CD4-positive, alpha-beta memory T cell (primary cell): ENCODE data around the gene ADAMTSL3. TPM values are rescaled to one million over a fixed set of nuclear protein-coding genes. Genes with fewer than 3 reads are reported as not detected.

ENCODE experiments used
- CTCF ChIA-PET: fragments of 350-600 bp; sonication (Branson Sonifier 250); formaldehyde crosslinking; loops from one replicate; lab custom pipeline; 2021; ENCODE audit warnings: inconsistent platforms; ENCODE audit not compliant: partially characterized antibody; lab: Charles Lee
- POLR2A ChIA-PET: fragments of 350-600 bp; sonication (Branson Sonifier 250); formaldehyde crosslinking; loops from one replicate; lab custom pipeline; 2021; ENCODE audit not compliant: partially characterized antibody; lab: Charles Lee
- DNase-seq, 5 donors: peaks; one replicate each; pipeline versions ENCODE4 v3.0.0 to v3.0.0-alpha.2; 2020 to 2022; ENCODE audit warnings: mixed read lengths in 1 of 5
- H3K27ac ChIP-seq: one replicate; pipeline ENCODE4 v1.7.0; 2013; ENCODE audit warnings: low read depth, low read length
- H3K27me3 ChIP-seq: 2 replicates; pipeline ENCODE4 v1.7.0; 2013; ENCODE audit warnings: mild to moderate bottlenecking, low read length, moderate library complexity; ENCODE audit not compliant: insufficient read depth
- H3K36me3 ChIP-seq: 2 replicates; pipeline ENCODE4 v1.7.0; 2013; ENCODE audit warnings: mild to moderate bottlenecking, low read length, moderate library complexity; ENCODE audit not compliant: insufficient read depth
- H3K4me1 ChIP-seq: 2 replicates; pipeline ENCODE4 v1.7.0; 2013; ENCODE audit warnings: mild to moderate bottlenecking, low read length, moderate library complexity; ENCODE audit not compliant: insufficient read depth
- H3K4me3 ChIP-seq, 2 donors: one replicate each; pipeline ENCODE4 v1.7.0; 2013; ENCODE audit warnings: low read length in 2 of 2, mild to moderate bottlenecking in 1 of 2
- H3K9me3 ChIP-seq, 2 donors: one replicate each; pipeline ENCODE4 v1.7.0; 2013; ENCODE audit warnings: low read length in 2 of 2, control low read depth in 1 of 2; ENCODE audit not compliant: control insufficient read depth in 1 of 2
- H3K27ac Mint-ChIP-seq, 7 donors: one replicate each; pipeline ENCODE4 v1.8.0; 2020 to 2021; ENCODE audit warnings: mixed read lengths in 7 of 7, mild to moderate bottlenecking in 6 of 7, inconsistent platforms in 3 of 7, moderate library complexity in 3 of 7
- H3K27me3 Mint-ChIP-seq, 2 donors: one replicate each; pipeline ENCODE4 v1.8.0; 2020 to 2021; ENCODE audit warnings: mixed read lengths in 2 of 2
- H3K36me3 Mint-ChIP-seq, 2 donors: one replicate each; pipeline ENCODE4 v1.8.0; 2020 to 2021; ENCODE audit warnings: mixed read lengths in 2 of 2, inconsistent platforms in 1 of 2, mild to moderate bottlenecking in 1 of 2
- H3K4me1 Mint-ChIP-seq, 4 donors: one replicate each; pipeline ENCODE4 v1.8.0; 2020 to 2021; ENCODE audit warnings: mixed read lengths in 4 of 4, mild to moderate bottlenecking in 1 of 4
- H3K4me3 Mint-ChIP-seq, 8 donors: one replicate each; pipeline ENCODE4 v1.8.0; 2020 to 2021; ENCODE audit warnings: mixed read lengths in 8 of 8, mild to moderate bottlenecking in 7 of 8, moderate library complexity in 6 of 8, inconsistent platforms in 3 of 8
- H3K9me3 Mint-ChIP-seq, 8 donors: one replicate each; pipeline ENCODE4 v1.8.0; 2020 to 2021; ENCODE audit warnings: mixed read lengths in 8 of 8, mild to moderate bottlenecking in 5 of 8, inconsistent platforms in 3 of 8, moderate library complexity in 1 of 8
- intact Hi-C: fragments of 100-400 bp; cut with micrococcal nuclease; formaldehyde crosslinking; loops from one replicate; pipeline ENCODE4 v1.15.1; 2023
- polyA plus RNA-seq, 2 donors: library from polyadenylated mRNA; unstranded; fragments of 300-500 nt; fragmentation: Illumina TruSeq; gene quantifications; one replicate each; pipeline ENCODE4 v1.2.3, GENCODE V29; 2021
- total RNA-seq, 2 experiments: library from RNA; stranded (reverse); gene quantifications; one replicate each; pipeline ENCODE4 v1.2.3, GENCODE V29; 2021

Gene ADAMTSL3
- total and polyA plus RNA-seq, 4 experiments from 2014 or later: not detected

GRCh38 chr15:83844742-83845141 is 190.8 kb downstream of the ADAMTSL3 start:
- Mint-ChIP-seq H3K36me3 (no peaks in the 10 kb centered on the region), H3K27ac (no peak overlapping the region), H3K4me1 (no peaks in the 10 kb centered on the region), H3K9me3 (no peaks in the 10 kb centered on the region), H3K27me3 (peaks cover 0 to 7% of the 10 kb centered on the region in 2 donors), H3K4me3 (no peak overlapping the region)
- no peak for DNase-seq
- Histone ChIP-seq H3K27me3 (no peaks in the 10 kb centered on the region), H3K36me3 (no peaks in the 10 kb centered on the region), H3K4me3 (no peak overlapping the region), H3K9me3 (no peaks in the 10 kb centered on the region), H3K4me1 (no peaks in the 10 kb centered on the region), H3K27ac (no peak overlapping the region)
- ChIA-PET POLR2A (no interaction called here), CTCF (no interaction called here)
- intact Hi-C loops: no loop called here

GRCh38 chr15:83845230-83845629 is 191.3 kb downstream of the ADAMTSL3 start:
- intact Hi-C loops: no loop called here

GRCh38 chr15:83846847-83847246 is 192.9 kb downstream of the ADAMTSL3 start:
- H3K27me3 ChIP-seq: no peaks in the 10 kb centered on the region
- no peaks in the 10 kb centered on the region for H3K36me3 ChIP-seq
- no peaks in the 10 kb centered on the region for H3K4me1 ChIP-seq
- Mint-ChIP-seq H3K36me3 (no peaks in the 10 kb centered on the region), H3K27ac (no peak overlapping the region), H3K4me1 (no peaks in the 10 kb centered on the region), H3K27me3 (peaks cover 0 to 4% of the 10 kb centered on the region in 2 donors), H3K4me3 (no peak overlapping the region), H3K9me3 (no peaks in the 10 kb centered on the region)
- H3K4me3 ChIP-seq: no peak overlapping the region
- ChIA-PET POLR2A (no interaction called here), CTCF (no interaction called here)
- no peaks in the 10 kb centered on the region for H3K9me3 ChIP-seq
- H3K27ac ChIP-seq: no peak overlapping the region
- intact Hi-C loops: no loop called here
- DNase-seq: no peak

More at GRCh38 chr15:83845230-83845629, 191.3 kb downstream of the ADAMTSL3 start:
- ChIA-PET POLR2A (no interaction called here), CTCF (no interaction called here)
- no peaks in the 10 kb centered on the region for H3K4me1 Mint-ChIP-seq
- Histone ChIP-seq H3K27me3 (no peaks in the 10 kb centered on the region), H3K4me3 (no peak overlapping the region), H3K9me3 (no peaks in the 10 kb centered on the region), H3K36me3 (no peaks in the 10 kb centered on the region), H3K4me1 (no peaks in the 10 kb centered on the region), H3K27ac (no peak overlapping the region)
- no peaks in the 10 kb centered on the region for H3K36me3 Mint-ChIP-seq
- no peaks in the 10 kb centered on the region for H3K9me3 Mint-ChIP-seq
- H3K27ac Mint-ChIP-seq: no peak overlapping the region
- H3K4me3 Mint-ChIP-seq: no peak overlapping the region
- H3K27me3 Mint-ChIP-seq: peaks cover 0 to 6% of the 10 kb centered on the region in 2 donors
- DNase-seq: no peak

DNA sequence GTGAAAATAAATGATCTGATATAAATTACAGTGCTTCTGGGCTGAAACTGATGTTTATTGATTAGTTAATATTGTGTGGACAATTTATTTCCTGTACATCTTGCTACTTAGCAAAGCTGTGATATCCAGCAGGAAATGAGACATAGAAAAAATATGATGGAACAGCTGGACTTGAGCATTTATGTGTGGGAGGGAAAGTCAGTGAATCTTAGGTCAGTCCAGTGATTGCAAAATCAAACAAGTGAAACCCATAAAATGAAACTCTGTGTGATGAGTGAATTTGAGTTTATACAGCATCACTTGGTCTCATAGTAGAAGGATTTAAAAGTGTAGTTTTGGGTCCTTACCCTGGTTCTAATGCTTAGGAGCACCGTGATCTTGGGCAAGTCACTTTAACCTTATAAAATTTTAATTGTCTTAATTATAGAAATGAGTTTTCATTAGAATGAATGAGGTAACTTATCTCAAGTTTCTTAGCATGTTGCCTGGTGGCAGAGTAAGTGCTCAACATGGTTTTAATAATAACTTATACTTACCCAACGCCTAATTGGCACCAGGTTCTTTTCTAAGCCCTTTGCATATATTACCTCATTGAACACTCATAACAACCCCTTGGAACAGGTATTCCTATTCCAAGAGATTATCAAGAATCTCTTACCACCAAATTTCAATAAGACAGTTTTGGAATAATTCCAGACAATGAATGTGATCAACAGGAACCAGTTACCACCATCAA is 194.6 kb downstream of the ADAMTSL3 start:
- Mint-ChIP-seq H3K4me3 (no peak overlapping the region), H3K9me3 (no peaks in the 10 kb centered on the region), H3K4me1 (no peaks in the 10 kb centered on the region), H3K27ac (no peak overlapping the region), H3K36me3 (no peaks in the 10 kb centered on the region), H3K27me3 (peaks cover 0 to 4% of the 10 kb centered on the region in 2 donors)
- no peak for DNase-seq
- intact Hi-C loops: no loop called here
- no peaks in the 10 kb centered on the region for H3K4me1 ChIP-seq
- no peak overlapping the region for H3K27ac ChIP-seq
- no peak overlapping the region for H3K4me3 ChIP-seq
- no peaks in the 10 kb centered on the region for H3K36me3 ChIP-seq
- no peaks in the 10 kb centered on the region for H3K27me3 ChIP-seq
- ChIA-PET POLR2A (no interaction called here), CTCF (no interaction called here)
- H3K9me3 ChIP-seq: no peaks in the 10 kb centered on the region

DNA sequence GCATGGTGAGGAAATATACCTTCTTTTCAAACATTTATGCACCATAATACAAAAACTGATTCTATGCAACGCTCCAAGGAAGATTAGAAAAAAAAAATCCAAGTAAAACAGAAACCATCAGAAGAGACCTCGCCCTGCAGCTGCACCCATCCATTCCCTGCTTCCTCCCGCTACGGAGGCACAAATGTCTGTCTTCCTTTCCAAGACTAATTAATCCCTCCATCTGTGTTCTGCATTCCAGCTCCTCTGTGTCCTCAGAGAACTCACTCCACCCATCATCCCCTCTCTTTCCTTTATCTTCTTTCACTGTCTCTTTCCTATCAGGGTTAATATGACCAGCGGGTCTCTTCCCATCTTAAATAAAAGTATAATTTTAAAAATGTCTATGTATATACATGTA is 196.1 kb downstream of the ADAMTSL3 start:
- Mint-ChIP-seq H3K9me3 (no peaks in the 10 kb centered on the region), H3K4me3 (no peak overlapping the region), H3K27ac (no peak overlapping the region), H3K4me1 (no peaks in the 10 kb centered on the region), H3K27me3 (peaks cover 0 to 3% of the 10 kb centered on the region in 2 donors), H3K36me3 (no peaks in the 10 kb centered on the region)
- intact Hi-C loops: no loop called here
- H3K36me3 ChIP-seq: no peaks in the 10 kb centered on the region
- H3K27me3 ChIP-seq: no peaks in the 10 kb centered on the region
- CTCF ChIA-PET: no interaction called here
- H3K4me3 ChIP-seq: no peak overlapping the region
- POLR2A ChIA-PET: no interaction called here
- H3K27ac ChIP-seq: no peak overlapping the region
- no peaks in the 10 kb centered on the region for H3K4me1 ChIP-seq
- H3K9me3 ChIP-seq: no peaks in the 10 kb centered on the region
- no peak for DNase-seq

DNA sequence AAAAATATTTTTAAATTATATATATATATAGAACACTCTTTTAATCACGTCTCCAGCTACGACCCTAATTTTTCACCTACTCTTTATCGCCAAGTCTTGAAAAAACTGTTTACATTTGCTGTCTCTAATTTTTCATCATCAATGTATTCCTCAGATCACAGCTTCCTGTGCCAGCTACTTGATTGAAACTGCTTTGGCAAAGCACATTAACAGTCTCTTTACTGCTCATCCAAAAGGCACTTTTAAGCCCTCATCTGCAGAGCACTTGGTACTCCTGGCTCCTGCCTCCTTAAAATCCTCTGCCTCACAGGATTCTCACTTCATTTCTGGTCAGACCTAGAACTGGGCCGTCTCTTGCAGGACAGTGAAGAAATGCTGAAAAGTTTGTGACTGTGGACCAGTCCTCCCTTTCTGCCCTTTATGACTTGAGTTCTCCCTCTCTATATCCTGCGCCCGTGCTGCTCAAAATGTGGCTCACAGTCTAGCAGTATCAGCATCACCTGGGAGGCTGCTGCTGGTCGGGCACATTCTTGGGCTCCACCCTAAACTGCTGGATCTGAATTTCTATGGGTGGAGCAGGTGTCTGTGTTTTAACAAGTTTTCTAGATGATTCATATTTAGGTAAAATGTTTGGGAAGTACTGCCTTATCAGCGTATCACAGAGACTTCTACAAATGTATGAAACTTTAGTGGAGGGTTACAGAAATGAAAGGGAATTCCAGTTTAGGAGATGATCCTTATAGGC is 196.8 kb downstream of the ADAMTSL3 start:
- Mint-ChIP-seq H3K4me1 (no peaks in the 10 kb centered on the region), H3K9me3 (no peaks in the 10 kb centered on the region), H3K27ac (no peak overlapping the region), H3K36me3 (no peaks in the 10 kb centered on the region), H3K27me3 (peaks cover 2 to 3% of the 10 kb centered on the region in 2 donors), H3K4me3 (no peak overlapping the region)
- Histone ChIP-seq H3K4me1 (no peaks in the 10 kb centered on the region), H3K36me3 (no peaks in the 10 kb centered on the region), H3K4me3 (no peak overlapping the region), H3K27ac (no peak overlapping the region), H3K9me3 (no peaks in the 10 kb centered on the region), H3K27me3 (no peaks in the 10 kb centered on the region)
- DNase-seq: no peak
- intact Hi-C loops: no loop called here
- ChIA-PET CTCF (no interaction called here), POLR2A (no interaction called here)

GRCh38 chr15:83853232-83853631 is 199.3 kb downstream of the ADAMTSL3 start:
- no peak for DNase-seq
- Mint-ChIP-seq H3K27ac (no peak overlapping the region), H3K27me3 (peaks cover 2 to 8% of the 10 kb centered on the region in 2 donors), H3K36me3 (no peaks in the 10 kb centered on the region), H3K4me1 (no peaks in the 10 kb centered on the region), H3K4me3 (no peak overlapping the region), H3K9me3 (peaks cover 0 to 4% (median 0%) of the 10 kb centered on the region in 8 donors)
- Histone ChIP-seq H3K4me3 (no peak overlapping the region), H3K36me3 (no peaks in the 10 kb centered on the region), H3K27ac (no peak overlapping the region), H3K4me1 (no peaks in the 10 kb centered on the region), H3K9me3 (no peaks in the 10 kb centered on the region), H3K27me3 (no peaks in the 10 kb centered on the region)
- intact Hi-C loops: no loop called here
- CTCF ChIA-PET: no interaction called here
- POLR2A ChIA-PET: no interaction called here
